ENCODE results near the gene FHOD1. TPM values are rescaled to one million over a fixed set of nuclear protein-coding genes. Genes with fewer than 3 reads are reported as not detected.

FHOD1 gene
- total and polyA plus RNA-seq, 2 of the 13 experiments (the other 11 are each of a cell fraction or from before 2014, with no cell fraction given), result 20.0 to 20.8 TPM

DNA sequence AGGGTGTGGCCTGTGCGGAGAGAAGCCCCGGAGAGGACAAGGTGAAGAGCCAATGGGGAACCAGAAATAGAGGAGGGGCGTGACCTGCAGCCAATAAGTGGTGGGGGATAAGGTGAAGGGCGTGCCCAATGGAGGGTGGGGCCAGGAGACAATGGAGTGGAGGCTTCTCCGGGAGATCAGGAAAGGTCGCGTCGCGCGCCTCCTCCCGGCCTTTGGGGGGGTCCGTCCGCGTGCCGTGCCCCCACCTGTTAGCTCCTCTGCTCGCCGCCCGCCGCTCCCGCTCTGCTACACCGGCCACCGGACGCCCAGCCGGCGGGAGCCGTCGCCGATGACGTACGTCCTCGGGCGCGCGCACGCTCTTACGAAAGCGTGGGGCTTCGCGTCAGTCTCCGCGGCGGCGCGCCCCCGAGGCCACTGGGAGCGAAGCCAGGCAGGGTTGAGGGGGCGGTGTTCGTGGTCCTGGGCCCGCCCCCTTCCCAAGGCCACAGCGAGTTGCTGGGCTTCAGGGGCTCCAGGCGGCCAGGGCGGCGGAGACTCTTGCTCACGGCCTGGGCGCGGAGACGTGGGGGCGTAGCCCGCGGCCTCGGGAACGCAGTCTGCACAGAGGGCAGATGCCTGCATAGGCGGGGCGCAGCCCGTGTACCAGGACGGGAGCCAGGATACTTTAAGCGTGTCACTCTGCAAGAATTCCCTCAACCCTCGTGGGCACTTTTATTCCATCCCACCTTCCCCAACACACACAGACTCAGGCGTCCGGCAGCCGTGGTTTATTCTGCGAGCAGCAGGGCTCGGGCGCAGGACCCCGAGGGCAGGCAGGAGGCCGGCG is 63.4 kb downstream of the FHOD1 start, which contains the start of gene MATCAP1 (continued):
- TF ChIP-seq JUN (CRISPR knock-in tag; IDR thresholded peaks at IDR 0.05) (peak; percentile 18; the same call in 1 of the 2 replicates), ZNF546 (CRISPR knock-in tag; conservative IDR thresholded peaks at IDR 0.05) (0 out of 2 replicates have a peak, but pooled peaks have one; percentile 26)

DNA sequence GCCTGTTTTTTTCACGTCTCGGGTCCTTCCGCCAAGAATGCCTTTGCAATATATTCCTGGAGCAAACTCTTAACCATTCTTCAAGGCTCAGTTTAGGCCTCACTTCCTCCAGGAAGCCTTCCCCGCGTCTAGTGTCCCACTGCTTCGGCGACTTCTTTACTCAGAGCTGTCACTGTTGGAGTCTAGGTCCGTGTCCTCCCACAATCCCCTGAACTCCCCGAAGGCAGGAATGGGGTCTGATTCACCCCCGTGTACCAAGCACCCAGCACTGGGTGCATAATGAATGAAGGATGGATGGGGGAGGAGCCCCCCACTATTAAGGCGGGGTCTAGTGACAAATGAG is 64.0 kb downstream of the FHOD1 start:
- FAIRE-seq (no peak), DNase-seq (ENCODE audit: low spot score) (no peak), ATAC-seq (no peak)
- H3K79me2 ChIP-seq (ENCODE audit: insufficient read depth, low read length), result no peaks in the 10 kb centered on the region
- 9% methylated on average over 11 of the region's 11 CpGs for WGBS (ENCODE audit: low lambda C conversion rate)
- ChIA-PET POLR2A (interaction anchor here (1.6 to 2.8 kb wide), 3 partner anchors 10 to 23 kb away, joined by 4 to 18 read pairs (median 5); partner anchors contain the start of genes FBXL8 and NOL3), CTCF (ENCODE audit: low intra/inter-chr PET ratio, low total read pairs) (interaction anchor here (0.6 to 2.7 kb wide), 4 partner anchors 12 to 206 kb away, joined by 3 to 28 read pairs (median 3); no protein-coding TSS in a partner anchor)
- peaks cover 1 to 3% of the 10 kb centered on the region in 2 experiments; a peak in 2 of 5 replicates for H3K27me3 ChIP-seq (ENCODE audit: control insufficient read depth in 1 of 2, insufficient read depth in 2 of 2, low read length in 2 of 2)
- no peak overlapping the region for H2AFZ ChIP-seq (ENCODE audit: low read length)
- TSS peak; percentile 63 for BruUV-seq (replicated peaks)
- peak overlapping the region; percentile 82 for H3K27ac ChIP-seq (ENCODE audit: extremely low read length, insufficient read depth, low read length)
- no peaks in the 10 kb centered on the region; the same call in 1 of the 2 replicates for H4K20me1 ChIP-seq (ENCODE audit: insufficient read depth, low read length)
- peak overlapping the region; percentile 93 for H3K9ac ChIP-seq (ENCODE audit: insufficient read depth, low read depth, low read length)
- no peaks in the 10 kb centered on the region for H3K9me3 ChIP-seq (ENCODE audit: low read length)
- peaks cover 54% of the 10 kb centered on the region for H3K4me1 ChIP-seq (ENCODE audit: insufficient read depth, low read length)
- intact Hi-C loops (cut with micrococcal nuclease; ENCODE audit: unreplicated experiment), result loop anchor here (1.0 kb wide), 1 partner anchor 13 kb away; the partner anchor contains the start of gene NOL3
- H3K36me3 ChIP-seq (replicated peaks in 1 of 2; ENCODE audit: control insufficient read depth in 1 of 2, insufficient read depth in 2 of 2, low read length in 2 of 2), result no peaks in the 10 kb centered on the region
- in situ Hi-C loops (cut with HindIII; ENCODE audit: extremely low pct_ligation_motif_present, low pct_unique_long_range_greater_than_20kb), result no loop called here
- H3K4me3 ChIP-seq (replicated peaks in 1 of 3; ENCODE audit: insufficient read depth in 1 of 3, low read depth in 2 of 3, low read length in 3 of 3), result peak overlapping the region; percentile 72 to 98 (median 82)
- peak overlapping the region; percentile 96 for H3K4me2 ChIP-seq (ENCODE audit: low read depth, low read length)
- TF ChIP-seq ZNF713 (CRISPR knock-in tag; IDR thresholded peaks at IDR 0.05) (peak; percentile 65; the same call in 1 of the 2 replicates), ZNF766 (CRISPR knock-in tag; IDR thresholded peaks at IDR 0.05; ENCODE audit: borderline replicate concordance) (no peak), MBD4 (IDR thresholded peaks at IDR 0.05; ENCODE audit: borderline replicate concordance, low read length) (no peak), NFYC (CRISPR knock-in tag; IDR thresholded peaks at IDR 0.05) (no peak), ZNF136 (CRISPR knock-in tag; IDR thresholded peaks at IDR 0.05; ENCODE audit: low read depth) (no peak), ZNF430 (CRISPR knock-in tag; IDR thresholded peaks at IDR 0.05) (peak; percentile 22; the same call in 1 of the 2 replicates), ZNF225 (CRISPR knock-in tag; IDR thresholded peaks at IDR 0.05) (peak; percentile 3; the same call in 1 of the 2 replicates), TEAD3 (CRISPR knock-in tag; optimal IDR thresholded peaks at IDR 0.05; ENCODE audit: borderline replicate concordance) (peak; percentile 3), HDAC6 (IDR thresholded peaks at IDR 0.05; ENCODE audit: low read depth, low read length) (no peak), CBX5 (CRISPR knock-in tag; IDR thresholded peaks at IDR 0.05; ENCODE audit: borderline replicate concordance) (0 out of 2 replicates have a peak, but pooled peaks have one; percentile 12), EP300 (IDR thresholded peaks at IDR 0.05; ENCODE audit: low read depth in 2 of 2, low read length in 2 of 2) (no peak), EP300 (CRISPR knock-in tag; IDR thresholded peaks at IDR 0.05; ENCODE audit: borderline replicate concordance) (no peak)
- TF ChIP-seq, protein P1, sequence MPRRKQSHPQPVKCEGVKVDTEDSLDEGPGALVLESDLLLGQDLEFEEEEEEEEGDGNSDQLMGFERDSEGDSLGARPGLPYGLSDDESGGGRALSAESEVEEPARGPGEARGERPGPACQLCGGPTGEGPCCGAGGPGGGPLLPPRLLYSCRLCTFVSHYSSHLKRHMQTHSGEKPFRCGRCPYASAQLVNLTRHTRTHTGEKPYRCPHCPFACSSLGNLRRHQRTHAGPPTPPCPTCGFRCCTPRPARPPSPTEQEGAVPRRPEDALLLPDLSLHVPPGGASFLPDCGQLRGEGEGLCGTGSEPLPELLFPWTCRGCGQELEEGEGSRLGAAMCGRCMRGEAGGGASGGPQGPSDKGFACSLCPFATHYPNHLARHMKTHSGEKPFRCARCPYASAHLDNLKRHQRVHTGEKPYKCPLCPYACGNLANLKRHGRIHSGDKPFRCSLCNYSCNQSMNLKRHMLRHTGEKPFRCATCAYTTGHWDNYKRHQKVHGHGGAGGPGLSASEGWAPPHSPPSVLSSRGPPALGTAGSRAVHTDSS (CRISPR knock-in tag; conservative IDR thresholded peaks at IDR 0.05), result no peak
- TF ChIP-seq, protein P2, sequence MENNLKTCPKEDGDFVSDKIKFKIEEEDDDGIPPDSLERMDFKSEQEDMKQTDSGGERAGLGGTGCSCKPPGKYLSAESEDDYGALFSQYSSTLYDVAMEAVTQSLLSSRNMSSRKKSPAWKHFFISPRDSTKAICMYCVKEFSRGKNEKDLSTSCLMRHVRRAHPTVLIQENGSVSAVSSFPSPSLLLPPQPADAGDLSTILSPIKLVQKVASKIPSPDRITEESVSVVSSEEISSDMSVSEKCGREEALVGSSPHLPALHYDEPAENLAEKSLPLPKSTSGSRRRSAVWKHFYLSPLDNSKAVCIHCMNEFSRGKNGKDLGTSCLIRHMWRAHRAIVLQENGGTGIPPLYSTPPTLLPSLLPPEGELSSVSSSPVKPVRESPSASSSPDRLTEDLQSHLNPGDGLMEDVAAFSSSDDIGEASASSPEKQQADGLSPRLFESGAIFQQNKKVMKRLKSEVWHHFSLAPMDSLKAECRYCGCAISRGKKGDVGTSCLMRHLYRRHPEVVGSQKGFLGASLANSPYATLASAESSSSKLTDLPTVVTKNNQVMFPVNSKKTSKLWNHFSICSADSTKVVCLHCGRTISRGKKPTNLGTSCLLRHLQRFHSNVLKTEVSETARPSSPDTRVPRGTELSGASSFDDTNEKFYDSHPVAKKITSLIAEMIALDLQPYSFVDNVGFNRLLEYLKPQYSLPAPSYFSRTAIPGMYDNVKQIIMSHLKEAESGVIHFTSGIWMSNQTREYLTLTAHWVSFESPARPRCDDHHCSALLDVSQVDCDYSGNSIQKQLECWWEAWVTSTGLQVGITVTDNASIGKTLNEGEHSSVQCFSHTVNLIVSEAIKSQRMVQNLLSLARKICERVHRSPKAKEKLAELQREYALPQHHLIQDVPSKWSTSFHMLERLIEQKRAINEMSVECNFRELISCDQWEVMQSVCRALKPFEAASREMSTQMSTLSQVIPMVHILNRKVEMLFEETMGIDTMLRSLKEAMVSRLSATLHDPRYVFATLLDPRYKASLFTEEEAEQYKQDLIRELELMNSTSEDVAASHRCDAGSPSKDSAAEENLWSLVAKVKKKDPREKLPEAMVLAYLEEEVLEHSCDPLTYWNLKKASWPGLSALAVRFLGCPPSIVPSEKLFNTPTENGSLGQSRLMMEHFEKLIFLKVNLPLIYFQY (CRISPR knock-in tag; IDR thresholded peaks at IDR 0.05; ENCODE audit: borderline replicate concordance), result no peak
